Common myeloid progenitor, CD34-positive (primary cell): ENCODE results near the gene CCDC61.

ENCODE experiments used
- CTCF ChIA-PET: fragments of 350-600 bp; sonication (Branson Sonifier 250); formaldehyde crosslinking; loops from one replicate; lab custom pipeline; 2021; ENCODE audit warnings: antibody characterized with exemption; lab: Charles Lee
- POLR2A ChIA-PET: fragments of 350-600 bp; sonication (Branson Sonifier 250); formaldehyde crosslinking; loops from one replicate; lab custom pipeline; 2021; ENCODE audit warnings: antibody characterized with exemption; lab: Charles Lee
- DNase-seq, 3 donors: peaks; one replicate each; pipeline versions ENCODE4 v3.0.0 to v3.0.0-alpha.2; 2013
- H3K27ac ChIP-seq, 2 experiments: 1 replicate in 1 of 2; 2 replicates in 1 of 2; pipeline ENCODE4 v1.7.0; 2013; ENCODE audit warnings: inconsistent platforms in 2 of 2, low read length in 2 of 2, mild to moderate bottlenecking in 2 of 2, low read depth in 1 of 2, moderate library complexity in 1 of 2; ENCODE audit not compliant: severe bottlenecking in 2 of 2, insufficient read depth in 1 of 2, poor library complexity in 1 of 2
- H3K27me3 ChIP-seq, 5 experiments: replicated peaks in 2 of 5; 1 replicate in 3 of 5; 2 replicates in 2 of 5; pipeline versions ENCODE4 v1.6.1 to v1.7.0; 2013; ENCODE audit warnings: low read length in 4 of 5, mild to moderate bottlenecking in 2 of 5, moderate library complexity in 2 of 5, inconsistent platforms in 1 of 5; ENCODE audit not compliant: insufficient read depth in 5 of 5, control insufficient read depth in 4 of 5
- H3K36me3 ChIP-seq, 4 experiments: 1 replicate in 2 of 4; 2 replicates in 2 of 4; pipeline versions ENCODE4 v1.6.1 to v1.7.0; 2013; ENCODE audit warnings: low read length in 3 of 4, control low read depth in 1 of 4, mild to moderate bottlenecking in 1 of 4; ENCODE audit not compliant: control insufficient read depth in 4 of 4, insufficient read depth in 4 of 4
- H3K4me1 ChIP-seq, 4 experiments: 1 replicate in 3 of 4; 2 replicates in 1 of 4; pipeline versions ENCODE4 v1.6.1 to v1.7.1; 2013; ENCODE audit warnings: low read length in 3 of 4, mild to moderate bottlenecking in 3 of 4, control low read depth in 1 of 4, inconsistent platforms in 1 of 4, moderate library complexity in 1 of 4; ENCODE audit not compliant: control insufficient read depth in 4 of 4, insufficient read depth in 4 of 4; ENCODE audit errors: control extremely low read depth in 1 of 4
- H3K4me3 ChIP-seq, 7 experiments: 1 replicate in 4 of 7; 2 replicates in 3 of 7; pipeline versions ENCODE4 v1.5.1 to v1.7.0; 2013; ENCODE audit warnings: mild to moderate bottlenecking in 7 of 7, low read length in 6 of 7, moderate library complexity in 6 of 7, inconsistent platforms in 2 of 7, low read depth in 2 of 7, control low read depth in 1 of 7; ENCODE audit not compliant: insufficient read depth in 4 of 7, control insufficient read depth in 1 of 7; ENCODE audit errors: extremely low read depth in 1 of 7
- H3K9me3 ChIP-seq, 5 experiments: 1 replicate in 4 of 5; 2 replicates in 1 of 5; pipeline versions ENCODE4 v1.6.1 to v1.7.1; 2013; ENCODE audit warnings: low read length in 4 of 5, mild to moderate bottlenecking in 2 of 5, inconsistent platforms in 1 of 5, low read depth in 1 of 5, moderate library complexity in 1 of 5; ENCODE audit not compliant: control insufficient read depth in 4 of 5, insufficient read depth in 2 of 5; ENCODE audit errors: control extremely low read depth in 1 of 5
- WGBS: methylation state at CpG from one replicate; pipeline ENCODE4 v1.1.5; 2013; ENCODE audit not compliant: insufficient coverage; 5-methylcytosine and 5-hydroxymethylcytosine counted together

The CCDC61 gene

GRCh38 chr19:45967246-45967645 lies 28.0 kb upstream of the CCDC61 start:
- Histone ChIP-seq H3K27ac (no peak overlapping the region), H3K4me1 (peaks cover 0 to 10% (median 4%) of the 10 kb centered on the region in 4 experiments), H3K4me3 (no peak overlapping the region), H3K36me3 (no peaks in the 10 kb centered on the region), H3K27me3 (peaks cover 4 to 63% (median 29%) of the 10 kb centered on the region in 5 experiments), H3K9me3 (no peaks in the 10 kb centered on the region)
- DNase-seq: no peak
- 90% methylated on average over 7 of the region's 7 CpGs for WGBS
- POLR2A ChIA-PET: no interaction called here
- CTCF ChIA-PET: no interaction called here

DNA sequence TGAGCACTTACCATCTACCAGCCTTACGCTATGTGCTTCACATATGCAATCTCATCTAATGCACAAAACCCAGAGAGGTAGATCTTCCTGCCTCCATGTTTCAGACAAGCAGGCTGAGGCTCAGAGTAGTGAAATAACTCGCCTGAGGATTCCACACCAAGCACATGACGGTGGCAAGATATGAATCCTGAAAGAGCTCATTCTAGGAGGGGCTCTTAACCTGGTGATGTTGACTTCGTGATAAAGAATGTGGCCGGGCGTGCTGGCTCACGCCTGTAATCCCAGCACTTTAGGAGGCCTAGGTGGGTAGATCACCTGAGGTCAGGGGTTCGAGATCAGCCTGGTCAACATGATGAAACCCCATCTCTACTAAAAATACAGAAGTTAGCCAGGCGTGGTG lies 26.6 kb upstream of the CCDC61 start:
- H3K4me1 ChIP-seq: peaks cover 0 to 12% (median 6%) of the 10 kb centered on the region in 4 experiments
- ChIA-PET CTCF (interaction anchor here (1.3 kb wide), 1 partner anchor 9 kb away, joined by 3 read pairs; no protein-coding TSS in a partner anchor), POLR2A (interaction anchor here (0.6 kb wide), 1 partner anchor 572 kb away, joined by 4 read pairs; no protein-coding TSS in a partner anchor)
- 93% methylated on average over 6 of the region's 9 CpGs for WGBS
- no peaks in the 10 kb centered on the region for H3K9me3 ChIP-seq
- H3K4me3 ChIP-seq: no peak overlapping the region
- no peak for DNase-seq
- H3K27ac ChIP-seq: no peak overlapping the region
- peaks cover 4 to 72% (median 33%) of the 10 kb centered on the region in 5 experiments for H3K27me3 ChIP-seq
- H3K36me3 ChIP-seq: no peaks in the 10 kb centered on the region

DNA sequence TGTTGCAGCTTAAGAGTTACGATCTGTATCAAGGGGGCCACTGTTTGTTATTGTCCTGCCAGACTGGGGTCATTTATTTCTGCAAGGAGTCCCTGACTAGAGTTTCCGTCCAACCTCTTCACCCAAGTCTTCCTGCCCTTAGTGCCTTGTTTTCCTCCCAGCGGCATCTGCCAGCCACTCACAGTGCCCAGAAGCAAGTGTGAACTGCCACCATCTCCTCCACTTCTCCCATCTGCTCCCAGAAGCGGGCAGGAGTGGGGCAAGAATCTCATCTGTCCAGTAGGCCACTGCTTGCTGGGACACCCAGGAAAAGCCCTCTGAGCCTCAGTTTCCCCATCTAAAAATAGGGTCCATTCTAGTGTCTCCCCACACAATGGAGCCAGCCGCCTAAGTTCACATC lies 25.6 kb upstream of the CCDC61 start:
- WGBS: 56% methylated on average over 4 of the region's 5 CpGs
- no peak overlapping the region for H3K27ac ChIP-seq
- peaks cover 0 to 3% (median 2%) of the 10 kb centered on the region in 5 experiments for H3K9me3 ChIP-seq
- no peak for DNase-seq
- POLR2A ChIA-PET: no interaction called here
- no peaks in the 10 kb centered on the region for H3K36me3 ChIP-seq
- CTCF ChIA-PET: no interaction called here
- H3K4me1 ChIP-seq: peaks cover 0 to 12% (median 8%) of the 10 kb centered on the region in 4 experiments
- peaks cover 7 to 78% (median 37%) of the 10 kb centered on the region in 5 experiments for H3K27me3 ChIP-seq
- no peak overlapping the region for H3K4me3 ChIP-seq

GRCh38 chr19:45971260-45971902 lies 23.9 kb upstream of the CCDC61 start:
- no peak for DNase-seq
- Histone ChIP-seq H3K4me3 (no peak overlapping the region), H3K36me3 (no peaks in the 10 kb centered on the region), H3K27me3 (peaks cover 12 to 86% (median 41%) of the 10 kb centered on the region in 5 experiments), H3K9me3 (peaks cover 0 to 3% (median 2%) of the 10 kb centered on the region in 5 experiments), H3K27ac (no peak overlapping the region), H3K4me1 (peaks cover 0 to 12% (median 8%) of the 10 kb centered on the region in 4 experiments)
- POLR2A ChIA-PET: interaction anchor here (0.6 to 1.2 kb wide), 2 partner anchors 8 to 23 kb away, joined by 3 read pairs; no protein-coding TSS in a partner anchor
- WGBS: 6% methylated on average over 6 of the region's 11 CpGs
- CTCF ChIA-PET: no interaction called here

GRCh38 chr19:45972081-45972946 lies 23.0 kb upstream of the CCDC61 start:
- peak in 2 of 3 donors; percentile 71 to 80 for DNase-seq
- Histone ChIP-seq H3K27ac (no peak overlapping the region), H3K4me3 (no peak overlapping the region), H3K36me3 (no peaks in the 10 kb centered on the region), H3K27me3 (peaks cover 12 to 88% (median 38%) of the 10 kb centered on the region in 5 experiments), H3K9me3 (peaks cover 0 to 3% (median 2%) of the 10 kb centered on the region in 5 experiments), H3K4me1 (peaks cover 0 to 12% (median 8%) of the 10 kb centered on the region in 4 experiments)
- ChIA-PET CTCF (interaction anchor here (0.6 kb wide), 1 partner anchor 202 kb away, joined by 4 read pairs; no protein-coding TSS in a partner anchor), POLR2A (interaction anchor here (1.2 kb wide), 1 partner anchor 9 kb away, joined by 3 read pairs; no protein-coding TSS in a partner anchor)
- WGBS: 16% methylated on average over 9 of the region's 18 CpGs

DNA sequence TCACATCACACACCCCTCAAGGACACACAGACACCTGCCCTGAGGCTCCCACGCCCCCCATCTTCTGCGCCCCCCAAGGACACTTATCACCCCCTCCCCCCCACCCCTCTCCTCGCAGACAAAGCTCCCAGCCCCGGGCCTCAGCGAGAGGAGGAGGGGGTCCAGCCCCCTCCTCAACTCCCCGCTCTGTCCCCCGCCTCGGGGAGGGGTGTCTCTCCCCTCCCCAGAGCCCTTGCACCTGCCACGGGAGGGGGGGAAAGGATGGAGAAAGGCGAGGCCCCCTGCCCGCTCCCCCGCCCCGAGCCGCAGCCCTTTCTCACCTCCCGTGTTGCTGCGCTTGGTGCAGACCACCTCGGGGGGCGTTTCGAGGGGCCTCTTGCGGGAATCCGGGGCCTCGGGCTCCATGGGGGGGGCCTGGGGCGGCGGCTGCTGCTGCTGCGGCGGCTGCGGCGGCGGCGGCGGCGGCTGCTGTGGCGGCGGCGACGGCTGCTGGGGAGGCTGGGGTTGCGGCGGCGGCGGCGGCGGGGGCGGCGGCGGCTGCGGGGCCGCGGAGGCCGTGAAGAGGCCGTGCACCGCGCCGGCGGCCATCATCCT lies 22.2 kb upstream of the CCDC61 start:
- no peak overlapping the region for H3K4me3 ChIP-seq
- POLR2A ChIA-PET: no interaction called here

More for the DNA sequence above, 22.2 kb upstream of the CCDC61 start:
- Histone ChIP-seq H3K27me3 (peaks cover 12 to 92% (median 39%) of the 10 kb centered on the region in 5 experiments), H3K36me3 (no peaks in the 10 kb centered on the region), H3K4me1 (peaks cover 0 to 12% (median 8%) of the 10 kb centered on the region in 4 experiments), H3K27ac (no peak overlapping the region), H3K9me3 (peaks cover 0 to 3% (median 2%) of the 10 kb centered on the region in 5 experiments)
- DNase-seq: peak in 1 of 3 donors; percentile 33
- 0% methylated on average over 7 of the region's 54 CpGs for WGBS
- CTCF ChIA-PET: interaction anchor here (0.6 kb wide), 1 partner anchor 202 kb away, joined by 4 read pairs; no protein-coding TSS in a partner anchor
